ENCODE data around the gene INSYN2B. TPM values are rescaled to one million over a fixed set of nuclear protein-coding genes. Genes with fewer than 3 reads are reported as not detected.

The INSYN2B gene
- total RNA-seq, 1 donor from 2014 or later = 0.26 TPM

GRCh38 chr5:169827769-169828168 lies 152.5 kb downstream of the INSYN2B start:
- H3K27me3 Mint-ChIP-seq (ENCODE audit: insufficient read depth, low read depth) = peaks cover 3% of the 10 kb centered on the region
- H3K27me3 ChIP-seq = no peaks in the 10 kb centered on the region
- no peak overlapping the region for H3K4me3 Mint-ChIP-seq
- no peaks in the 10 kb centered on the region for H3F3A ChIP-seq (ENCODE audit: low read depth)
- H3K27ac ChIP-seq = no peak overlapping the region
- no peak for DNase-seq (ENCODE audit: low spot score)
- H3K4me1 ChIP-seq = no peaks in the 10 kb centered on the region
- no peak overlapping the region for H3K4me3 ChIP-seq
- no peaks in the 10 kb centered on the region for H4K20me1 ChIP-seq (ENCODE audit: low read depth)
- H3K79me2 ChIP-seq (ENCODE audit: low read depth) = no peaks in the 10 kb centered on the region
- TF ChIP-seq EZH2 (IDR thresholded peaks at IDR 0.05) (no peak), CTCF (IDR thresholded peaks at IDR 0.05) (no peak)
- no peak overlapping the region for H3K9ac ChIP-seq
- no peaks in the 10 kb centered on the region for H3K9me3 ChIP-seq (ENCODE audit: low read depth)
- no peak overlapping the region for H3K27ac Mint-ChIP-seq
- no peak overlapping the region for H3K4me2 ChIP-seq
- H3K4me1 Mint-ChIP-seq = peaks cover 6% of the 10 kb centered on the region
- no peak overlapping the region for H2AFZ ChIP-seq (replicated peaks)
- peaks cover 8% of the 10 kb centered on the region for H3K9me3 Mint-ChIP-seq
- no peaks in the 10 kb centered on the region for H3K36me3 ChIP-seq
- no peaks in the 10 kb centered on the region for H3K36me3 Mint-ChIP-seq

- no peak overlapping the region for H3K9ac ChIP-seq
- H3K4me3 ChIP-seq = no peak overlapping the region
- TF ChIP-seq EZH2 (IDR thresholded peaks at IDR 0.05) (no peak), EZH2phosphoT487 (IDR thresholded peaks at IDR 0.05) (no peak), CTCF (IDR thresholded peaks at IDR 0.05) (peak; percentile 22)
- peaks cover 8% of the 10 kb centered on the region for H3K9me3 Mint-ChIP-seq
- no peaks in the 10 kb centered on the region for H3F3A ChIP-seq (ENCODE audit: low read depth)
- no peak overlapping the region for H3K4me3 Mint-ChIP-seq
- no peaks in the 10 kb centered on the region for H3K9me3 ChIP-seq (ENCODE audit: low read depth)
- no peaks in the 10 kb centered on the region for H3K79me2 ChIP-seq (ENCODE audit: low read depth)
- no peak overlapping the region for H2AFZ ChIP-seq (replicated peaks)
- no peak overlapping the region for H3K27ac Mint-ChIP-seq
- peaks cover 6% of the 10 kb centered on the region for H3K4me1 Mint-ChIP-seq
- no peaks in the 10 kb centered on the region for H3K4me1 ChIP-seq
- H3K36me3 ChIP-seq = no peaks in the 10 kb centered on the region
- no peaks in the 10 kb centered on the region for H3K36me3 Mint-ChIP-seq
- H3K27me3 ChIP-seq = no peaks in the 10 kb centered on the region
- DNase-seq (ENCODE audit: low spot score) = no peak
- no peak overlapping the region for H3K27ac ChIP-seq
- H4K20me1 ChIP-seq (ENCODE audit: low read depth) = no peaks in the 10 kb centered on the region
- H3K4me2 ChIP-seq = no peak overlapping the region
- H3K27me3 Mint-ChIP-seq (ENCODE audit: insufficient read depth, low read depth) = peaks cover 2% of the 10 kb centered on the region
Observed at GRCh38 chr5:169826618-169827017, 153.7 kb downstream of the INSYN2B start.

- H2AFZ ChIP-seq (replicated peaks) = no peak overlapping the region
- no peaks in the 10 kb centered on the region for H3K36me3 Mint-ChIP-seq
Observed at GRCh38 chr5:169817031-169817430, 163.3 kb downstream of the INSYN2B start.

More at GRCh38 chr5:169817031-169817430, 163.3 kb downstream of the INSYN2B start:
- Histone ChIP-seq H3K4me1 (peaks cover 4% of the 10 kb centered on the region), H3K79me2 (ENCODE audit: low read depth) (no peaks in the 10 kb centered on the region), H4K20me1 (ENCODE audit: low read depth) (no peaks in the 10 kb centered on the region), H3K27ac (no peak overlapping the region), H3K4me2 (no peak overlapping the region), H3K27me3 (no peaks in the 10 kb centered on the region), H3K9me3 (ENCODE audit: low read depth) (no peaks in the 10 kb centered on the region), H3K36me3 (no peaks in the 10 kb centered on the region), H3F3A (ENCODE audit: low read depth) (no peaks in the 10 kb centered on the region), H3K4me3 (no peak overlapping the region), H3K9ac (no peak overlapping the region)
- no peak overlapping the region for H3K4me3 Mint-ChIP-seq
- peaks cover 3% of the 10 kb centered on the region for H3K4me1 Mint-ChIP-seq
- H3K9me3 Mint-ChIP-seq = peaks cover 2% of the 10 kb centered on the region
- DNase-seq (ENCODE audit: low spot score) = no peak
- no peak overlapping the region for H3K27ac Mint-ChIP-seq
- TF ChIP-seq EZH2 (IDR thresholded peaks at IDR 0.05) = no peak
- no peak for TF ChIP-seq EZH2phosphoT487 (IDR thresholded peaks at IDR 0.05)
- no peak for TF ChIP-seq CTCF (IDR thresholded peaks at IDR 0.05)
- peaks cover 2% of the 10 kb centered on the region for H3K27me3 Mint-ChIP-seq (ENCODE audit: insufficient read depth, low read depth)

Data from neural progenitor cell (in vitro differentiated cells).